Ascending aorta (tissue), 2 donors: ENCODE measurements around the gene ABHD8. TPM values are rescaled to one million over a fixed set of nuclear protein-coding genes. Genes with fewer than 3 reads are reported as not detected.

Source experiments
- DNase-seq, 2 donors: peaks; one replicate each; pipeline ENCODE4 v3.0.0-alpha.2; 2019; ENCODE audit warnings: low spot score in 2 of 2
- H3K27ac ChIP-seq, 2 donors: fragments of 200-600 bp; sonication (generic); one replicate each; pipeline ENCODE4 v1.5.1; 2016 to 2017; ENCODE audit warnings: mild to moderate bottlenecking in 1 of 2
- H3K27me3 ChIP-seq: fragments of 200-600 bp; sonication (generic); one replicate; pipeline ENCODE4 v1.5.1; 2017
- H3K36me3 ChIP-seq, 2 donors: fragments of 200-600 bp; sonication (generic); one replicate each; pipeline ENCODE4 v1.5.1; 2016
- H3K4me1 ChIP-seq, 2 donors: fragments of 200-600 bp; sonication (generic); one replicate each; pipeline ENCODE4 v1.5.1; 2016 to 2017; ENCODE audit warnings: mild to moderate bottlenecking in 1 of 2
- H3K4me3 ChIP-seq, 2 donors: fragments of 200-600 bp; sonication (generic); one replicate each; pipeline ENCODE4 v1.5.1; 2016 to 2017; ENCODE audit warnings: mild to moderate bottlenecking in 1 of 2
- H3K9me3 ChIP-seq, 2 donors: fragments of 200-600 bp; sonication (generic); one replicate each; pipeline ENCODE4 v1.5.1; 2016
- CTCF ChIP-seq, 3 experiments: fragments of 200-600 bp in 2 of 3; fragments of 450-650 bp in 1 of 3; sonication (generic) in 2 of 3; IDR thresholded peaks; one replicate each; pipeline ENCODE4 v1.5.1; 2016 to 2019; ENCODE audit warnings: antibody characterized with exemption in 3 of 3, mild to moderate bottlenecking in 1 of 3, moderate library complexity in 1 of 3
- intact Hi-C: fragments of 100-400 bp; cut with DNase I; formaldehyde crosslinking; loops from one replicate; pipeline ENCODE4 v1.15.1; 2023
- total RNA-seq: library from RNA; depleted of rRNA; stranded (reverse); fragments of >200 nt; gene quantifications from one replicate; pipeline ENCODE4 v1.1.0, GENCODE V29; 2016

Gene ABHD8
- total RNA-seq, 1 donor from 2014 or later, result 32.2 TPM

- Histone ChIP-seq H3K9me3 (no peaks in the 10 kb centered on the region), H3K4me1 (peaks cover 3 to 10% of the 10 kb centered on the region in 2 donors), H3K36me3 (peaks cover 5% of the 10 kb centered on the region in 2 donors), H3K27ac (no peak overlapping the region), H3K4me3 (no peak overlapping the region), H3K27me3 (no peaks in the 10 kb centered on the region)
- no peak for TF ChIP-seq CTCF (IDR thresholded peaks at IDR 0.05)
- no peak for DNase-seq
- intact Hi-C loops, result loop anchor here (5.0 kb wide), 1 partner anchor 173 kb away; no protein-coding TSS in a partner anchor
These were observed 9.0 kb downstream of the ABHD8 start for GRCh38 chr19:17294051-17294891.

GRCh38 chr19:17293605-17294004, 9.6 kb downstream of the ABHD8 start:
- DNase-seq, result no peak
- Histone ChIP-seq H3K27ac (no peak overlapping the region), H3K9me3 (no peaks in the 10 kb centered on the region), H3K36me3 (peaks cover 0 to 5% of the 10 kb centered on the region in 2 donors), H3K27me3 (no peaks in the 10 kb centered on the region), H3K4me3 (no peak overlapping the region), H3K4me1 (peaks cover 3 to 10% of the 10 kb centered on the region in 2 donors)
- TF ChIP-seq CTCF (IDR thresholded peaks at IDR 0.05), result no peak
- intact Hi-C loops, result loop anchor here (2.0 to 5.0 kb wide), 2 partner anchors 97 to 174 kb away; no protein-coding TSS in a partner anchor

- TF ChIP-seq CTCF (IDR thresholded peaks at IDR 0.05), result peak; percentile 71 to 83 (median 82)
- H3K9me3 ChIP-seq, result no peaks in the 10 kb centered on the region
- H3K27me3 ChIP-seq, result no peaks in the 10 kb centered on the region
- H3K36me3 ChIP-seq, result no peaks in the 10 kb centered on the region
- H3K4me3 ChIP-seq, result peak overlapping the region; percentile 50 to 66
- peaks cover 3 to 10% of the 10 kb centered on the region in 2 donors for H3K4me1 ChIP-seq
- peak overlapping the region; percentile 69 to 73 for H3K27ac ChIP-seq
- intact Hi-C loops, result loop anchor here (1.0 to 5.0 kb wide), 3 partner anchors 13 to 175 kb away; partner anchors contain the start of gene MRPL34
- peak; percentile 41 to 86 for DNase-seq
These were observed 10.7 kb downstream of the ABHD8 start for GRCh38 chr19:17292301-17293074.

- intact Hi-C loops, result no loop called here
- no peak for DNase-seq
- Histone ChIP-seq H3K36me3 (no peaks in the 10 kb centered on the region), H3K9me3 (no peaks in the 10 kb centered on the region), H3K27me3 (no peaks in the 10 kb centered on the region), H3K4me1 (peaks cover 3 to 10% of the 10 kb centered on the region in 2 donors), H3K4me3 (no peak overlapping the region), H3K27ac (no peak overlapping the region)
- TF ChIP-seq CTCF (IDR thresholded peaks at IDR 0.05), result no peak
These were observed 13.7 kb downstream of the ABHD8 start for GRCh38 chr19:17289489-17289888.

GRCh38 chr19:17286752-17287151, 16.5 kb downstream of the ABHD8 start:
- no peaks in the 10 kb centered on the region for H3K9me3 ChIP-seq
- no peak for DNase-seq
- H3K27ac ChIP-seq, result no peak overlapping the region
- peaks cover 3% of the 10 kb centered on the region for H3K27me3 ChIP-seq
- no peak overlapping the region for H3K4me3 ChIP-seq
- no peak for TF ChIP-seq CTCF (IDR thresholded peaks at IDR 0.05)
- no peaks in the 10 kb centered on the region for H3K36me3 ChIP-seq
- intact Hi-C loops, result no loop called here
- peaks cover 5 to 8% of the 10 kb centered on the region in 2 donors for H3K4me1 ChIP-seq
